NB4 (cell line): ENCODE results near the gene TDRD1.

Experiments
- DNase-seq: peaks from one replicate; pipeline ENCODE4 v3.0.0; 2010; ENCODE audit warnings: low read depth
- H3K4me3 ChIP-seq: one replicate; pipeline ENCODE4 v1.5.1; 2011; ENCODE audit warnings: mild to moderate bottlenecking, low read depth, low read length, moderate library complexity
- MAX ChIP-seq: IDR thresholded peaks from 2 replicates; pipeline ENCODE4 v1.6.1; 2011; ENCODE audit warnings: low read depth, low read length
- MYC ChIP-seq: IDR thresholded peaks from 2 replicates; pipeline ENCODE4 v1.6.1; 2011; ENCODE audit warnings: low read depth, low read length
- POLR2A ChIP-seq: IDR thresholded peaks from 2 replicates; pipeline ENCODE4 v1.6.1; 2011; ENCODE audit warnings: mild to moderate bottlenecking; ENCODE audit not compliant: insufficient read length; ENCODE audit errors: extremely low read depth
- TF ChIP-seq, protein P1 (sequence below): IDR thresholded peaks from one replicate; pipeline ENCODE4 v1.5.1; 2012; ENCODE audit warnings: low read depth, low read length

TDRD1 gene

GRCh38 chr10:114245121-114245791 lies 66.1 kb downstream of the TDRD1 start:
- TF ChIP-seq MAX (no peak), MYC (no peak), POLR2A (no peak)
- TF ChIP-seq, protein P1, sequence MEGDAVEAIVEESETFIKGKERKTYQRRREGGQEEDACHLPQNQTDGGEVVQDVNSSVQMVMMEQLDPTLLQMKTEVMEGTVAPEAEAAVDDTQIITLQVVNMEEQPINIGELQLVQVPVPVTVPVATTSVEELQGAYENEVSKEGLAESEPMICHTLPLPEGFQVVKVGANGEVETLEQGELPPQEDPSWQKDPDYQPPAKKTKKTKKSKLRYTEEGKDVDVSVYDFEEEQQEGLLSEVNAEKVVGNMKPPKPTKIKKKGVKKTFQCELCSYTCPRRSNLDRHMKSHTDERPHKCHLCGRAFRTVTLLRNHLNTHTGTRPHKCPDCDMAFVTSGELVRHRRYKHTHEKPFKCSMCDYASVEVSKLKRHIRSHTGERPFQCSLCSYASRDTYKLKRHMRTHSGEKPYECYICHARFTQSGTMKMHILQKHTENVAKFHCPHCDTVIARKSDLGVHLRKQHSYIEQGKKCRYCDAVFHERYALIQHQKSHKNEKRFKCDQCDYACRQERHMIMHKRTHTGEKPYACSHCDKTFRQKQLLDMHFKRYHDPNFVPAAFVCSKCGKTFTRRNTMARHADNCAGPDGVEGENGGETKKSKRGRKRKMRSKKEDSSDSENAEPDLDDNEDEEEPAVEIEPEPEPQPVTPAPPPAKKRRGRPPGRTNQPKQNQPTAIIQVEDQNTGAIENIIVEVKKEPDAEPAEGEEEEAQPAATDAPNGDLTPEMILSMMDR, result no peak
- no peak for DNase-seq
- H3K4me3 ChIP-seq, result no peak overlapping the region

GRCh38 chr10:114246679-114247305 lies 67.6 kb downstream of the TDRD1 start:
- TF ChIP-seq MAX, result no peak
- TF ChIP-seq POLR2A, result no peak
- TF ChIP-seq, protein P1, result no peak
- TF ChIP-seq MYC, result no peak
- DNase-seq, result no peak
- H3K4me3 ChIP-seq, result no peak overlapping the region

DNA sequence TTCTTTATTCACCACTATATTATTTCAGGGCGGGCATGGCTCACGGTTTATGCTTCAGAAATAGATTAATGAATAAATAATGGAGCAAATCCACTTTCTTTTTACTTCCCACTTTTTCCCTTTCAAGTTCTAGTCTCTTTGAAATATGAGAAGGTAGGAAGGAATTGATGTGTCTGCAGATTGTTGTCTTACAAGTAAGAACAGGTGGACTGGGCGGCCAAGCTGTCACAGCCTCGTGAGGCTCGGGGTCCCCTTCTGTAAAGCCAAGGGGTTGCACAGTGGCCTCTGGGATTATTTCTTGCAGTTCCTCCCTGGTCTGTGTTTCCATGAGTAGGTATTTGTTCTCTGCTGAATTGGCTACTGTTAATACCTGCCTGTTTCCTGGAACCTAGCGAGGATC lies 71.1 kb downstream of the TDRD1 start:
- H3K4me3 ChIP-seq, result no peak overlapping the region
- TF ChIP-seq MYC (no peak), POLR2A (no peak), MAX (no peak)
- TF ChIP-seq, protein P1, result no peak
- DNase-seq, result no peak

- TF ChIP-seq MYC, result no peak
- no peak for TF ChIP-seq MAX
- no peak for TF ChIP-seq POLR2A
- TF ChIP-seq, protein P1, result no peak
- DNase-seq, result no peak
- no peak overlapping the region for H3K4me3 ChIP-seq
These were observed 71.6 kb downstream of the TDRD1 start for GRCh38 chr10:114250716-114251115.

- DNase-seq, result no peak
- TF ChIP-seq, protein P1, result no peak
- TF ChIP-seq POLR2A (no peak), MAX (no peak), MYC (no peak)
- H3K4me3 ChIP-seq, result no peak overlapping the region
These were observed 72.9 kb downstream of the TDRD1 start for GRCh38 chr10:114252092-114252491.
